ENCODE measurements around the gene APOBEC4. TPM values are rescaled to one million over a fixed set of nuclear protein-coding genes. Genes with fewer than 3 reads are reported as not detected.

Gene APOBEC4
- polyA plus RNA-seq, 1 of the 3 experiments (the other 2 are of a cell fraction) = not detected

DNA sequence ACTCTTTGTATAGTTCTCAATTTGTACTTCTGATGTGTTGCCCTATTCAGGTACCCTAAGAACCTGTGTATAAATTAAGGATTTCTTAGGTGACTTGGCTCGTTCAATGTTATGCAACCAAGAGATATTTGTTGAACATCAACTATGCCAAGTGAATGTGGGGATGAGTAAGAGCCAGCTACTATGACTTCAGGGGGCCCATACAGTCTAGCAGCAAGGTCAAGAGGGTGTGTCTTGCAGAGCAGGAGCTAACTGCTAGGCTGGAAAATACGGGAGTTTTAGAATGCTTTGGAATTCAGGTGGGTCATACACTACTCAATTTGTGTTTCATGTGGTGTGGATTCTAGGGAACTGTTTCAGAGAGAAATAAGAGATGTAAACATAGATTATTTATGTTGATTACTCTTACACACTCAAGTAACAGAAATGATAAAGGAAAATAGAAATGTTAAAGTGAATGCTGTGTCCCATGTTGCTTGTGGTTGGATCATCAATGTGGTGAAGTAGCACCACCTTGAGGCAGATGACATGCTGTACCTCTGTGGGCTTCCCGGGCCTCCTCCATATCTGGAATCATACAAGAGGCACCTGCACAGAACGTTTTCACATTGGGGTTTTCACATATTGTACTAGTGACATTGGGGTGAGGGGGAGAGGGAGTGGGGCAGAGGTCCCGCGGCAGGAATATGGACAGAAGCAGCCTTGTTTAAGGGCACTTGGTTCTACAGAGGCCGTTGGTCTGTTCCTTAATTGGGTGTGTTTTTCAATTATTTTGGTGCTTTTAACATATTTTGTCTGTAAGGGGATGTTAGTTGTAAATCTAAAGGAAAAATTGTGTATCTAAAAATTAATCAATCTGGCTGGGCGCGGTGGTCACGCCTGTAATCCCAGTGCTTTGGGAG is 30.0 kb downstream of the APOBEC4 start (continued):
- TF ChIP-seq SIN3A (IDR thresholded peaks at IDR 0.05; ENCODE audit: borderline replicate concordance, low read depth, low read length) (no peak), POLR2AphosphoS5 (IDR thresholded peaks at IDR 0.05; ENCODE audit: low read depth, low read length) (no peak), ELF1 (IDR thresholded peaks at IDR 0.05) (no peak), SMC3 (IDR thresholded peaks at IDR 0.05; ENCODE audit: low read depth, low read length) (peak; percentile 70), JUND (IDR thresholded peaks at IDR 0.05) (no peak), NRF1 (IDR thresholded peaks at IDR 0.05; ENCODE audit: low read depth, low read length) (no peak), GATA2 (CRISPR knock-in tag; IDR thresholded peaks at IDR 0.05) (no peak), CHD2 (IDR thresholded peaks at IDR 0.05; ENCODE audit: low read length, partially characterized antibody) (peak; percentile 27), RAD21 (IDR thresholded peaks at IDR 0.05; ENCODE audit: low read length) (peak; percentile 90), TEAD4 (IDR thresholded peaks at IDR 0.05; ENCODE audit: borderline replicate concordance, insufficient read depth) (no peak), FOXJ3 (CRISPR knock-in tag; IDR thresholded peaks at IDR 0.05) (no peak), EP300 (IDR thresholded peaks at IDR 0.05; ENCODE audit: borderline replicate concordance in 1 of 2, low read depth in 1 of 2, low read length in 1 of 2) (no peak), MXI1 (IDR thresholded peaks at IDR 0.05; ENCODE audit: low read depth, low read length) (no peak), MEF2A (IDR thresholded peaks at IDR 0.05; ENCODE audit: borderline replicate concordance, low read depth) (no peak), TAF1 (IDR thresholded peaks at IDR 0.05; ENCODE audit: borderline replicate concordance, low read depth, low read length) (no peak), EZH2phosphoT487 (IDR thresholded peaks at IDR 0.05; ENCODE audit: borderline replicate concordance, low read depth) (no peak)
- TF ChIP-seq, protein P1, sequence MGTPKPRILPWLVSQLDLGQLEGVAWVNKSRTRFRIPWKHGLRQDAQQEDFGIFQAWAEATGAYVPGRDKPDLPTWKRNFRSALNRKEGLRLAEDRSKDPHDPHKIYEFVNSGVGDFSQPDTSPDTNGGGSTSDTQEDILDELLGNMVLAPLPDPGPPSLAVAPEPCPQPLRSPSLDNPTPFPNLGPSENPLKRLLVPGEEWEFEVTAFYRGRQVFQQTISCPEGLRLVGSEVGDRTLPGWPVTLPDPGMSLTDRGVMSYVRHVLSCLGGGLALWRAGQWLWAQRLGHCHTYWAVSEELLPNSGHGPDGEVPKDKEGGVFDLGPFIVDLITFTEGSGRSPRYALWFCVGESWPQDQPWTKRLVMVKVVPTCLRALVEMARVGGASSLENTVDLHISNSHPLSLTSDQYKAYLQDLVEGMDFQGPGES (IDR thresholded peaks at IDR 0.05; ENCODE audit: low read depth, low read length) = no peak
- TF ChIP-seq, protein P2, sequence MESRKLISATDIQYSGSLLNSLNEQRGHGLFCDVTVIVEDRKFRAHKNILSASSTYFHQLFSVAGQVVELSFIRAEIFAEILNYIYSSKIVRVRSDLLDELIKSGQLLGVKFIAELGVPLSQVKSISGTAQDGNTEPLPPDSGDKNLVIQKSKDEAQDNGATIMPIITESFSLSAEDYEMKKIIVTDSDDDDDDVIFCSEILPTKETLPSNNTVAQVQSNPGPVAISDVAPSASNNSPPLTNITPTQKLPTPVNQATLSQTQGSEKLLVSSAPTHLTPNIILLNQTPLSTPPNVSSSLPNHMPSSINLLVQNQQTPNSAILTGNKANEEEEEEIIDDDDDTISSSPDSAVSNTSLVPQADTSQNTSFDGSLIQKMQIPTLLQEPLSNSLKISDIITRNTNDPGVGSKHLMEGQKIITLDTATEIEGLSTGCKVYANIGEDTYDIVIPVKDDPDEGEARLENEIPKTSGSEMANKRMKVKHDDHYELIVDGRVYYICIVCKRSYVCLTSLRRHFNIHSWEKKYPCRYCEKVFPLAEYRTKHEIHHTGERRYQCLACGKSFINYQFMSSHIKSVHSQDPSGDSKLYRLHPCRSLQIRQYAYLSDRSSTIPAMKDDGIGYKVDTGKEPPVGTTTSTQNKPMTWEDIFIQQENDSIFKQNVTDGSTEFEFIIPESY (IDR thresholded peaks at IDR 0.05; ENCODE audit: borderline replicate concordance, low read depth) = no peak
- TF ChIP-seq, protein P3, sequence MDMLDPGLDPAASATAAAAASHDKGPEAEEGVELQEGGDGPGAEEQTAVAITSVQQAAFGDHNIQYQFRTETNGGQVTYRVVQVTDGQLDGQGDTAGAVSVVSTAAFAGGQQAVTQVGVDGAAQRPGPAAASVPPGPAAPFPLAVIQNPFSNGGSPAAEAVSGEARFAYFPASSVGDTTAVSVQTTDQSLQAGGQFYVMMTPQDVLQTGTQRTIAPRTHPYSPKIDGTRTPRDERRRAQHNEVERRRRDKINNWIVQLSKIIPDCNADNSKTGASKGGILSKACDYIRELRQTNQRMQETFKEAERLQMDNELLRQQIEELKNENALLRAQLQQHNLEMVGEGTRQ (IDR thresholded peaks at IDR 0.05; ENCODE audit: borderline replicate concordance, low read depth, low read length) = no peak
- TF ChIP-seq, protein P4, sequence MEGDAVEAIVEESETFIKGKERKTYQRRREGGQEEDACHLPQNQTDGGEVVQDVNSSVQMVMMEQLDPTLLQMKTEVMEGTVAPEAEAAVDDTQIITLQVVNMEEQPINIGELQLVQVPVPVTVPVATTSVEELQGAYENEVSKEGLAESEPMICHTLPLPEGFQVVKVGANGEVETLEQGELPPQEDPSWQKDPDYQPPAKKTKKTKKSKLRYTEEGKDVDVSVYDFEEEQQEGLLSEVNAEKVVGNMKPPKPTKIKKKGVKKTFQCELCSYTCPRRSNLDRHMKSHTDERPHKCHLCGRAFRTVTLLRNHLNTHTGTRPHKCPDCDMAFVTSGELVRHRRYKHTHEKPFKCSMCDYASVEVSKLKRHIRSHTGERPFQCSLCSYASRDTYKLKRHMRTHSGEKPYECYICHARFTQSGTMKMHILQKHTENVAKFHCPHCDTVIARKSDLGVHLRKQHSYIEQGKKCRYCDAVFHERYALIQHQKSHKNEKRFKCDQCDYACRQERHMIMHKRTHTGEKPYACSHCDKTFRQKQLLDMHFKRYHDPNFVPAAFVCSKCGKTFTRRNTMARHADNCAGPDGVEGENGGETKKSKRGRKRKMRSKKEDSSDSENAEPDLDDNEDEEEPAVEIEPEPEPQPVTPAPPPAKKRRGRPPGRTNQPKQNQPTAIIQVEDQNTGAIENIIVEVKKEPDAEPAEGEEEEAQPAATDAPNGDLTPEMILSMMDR (IDR thresholded peaks at IDR 0.05) = peak; percentile 80
- TF ChIP-seq, protein P5, sequence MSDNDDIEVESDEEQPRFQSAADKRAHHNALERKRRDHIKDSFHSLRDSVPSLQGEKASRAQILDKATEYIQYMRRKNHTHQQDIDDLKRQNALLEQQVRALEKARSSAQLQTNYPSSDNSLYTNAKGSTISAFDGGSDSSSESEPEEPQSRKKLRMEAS (IDR thresholded peaks at IDR 0.05; ENCODE audit: low read depth) = no peak

Data from SK-N-SH (cell line).